ENCODE measurements around the gene RNF150. TPM values are rescaled to one million over a fixed set of nuclear protein-coding genes. Genes with fewer than 3 reads are reported as not detected.
"Not testable (repeated sequence)": the region's sequence is repeated elsewhere in the genome, so short reads cannot be mapped to it uniquely, and the experiment has no call there.

Gene RNF150
- total RNA-seq, 4 donors from 2014 or later, result 13.1 to 24.3 (median 15.7) TPM

DNA sequence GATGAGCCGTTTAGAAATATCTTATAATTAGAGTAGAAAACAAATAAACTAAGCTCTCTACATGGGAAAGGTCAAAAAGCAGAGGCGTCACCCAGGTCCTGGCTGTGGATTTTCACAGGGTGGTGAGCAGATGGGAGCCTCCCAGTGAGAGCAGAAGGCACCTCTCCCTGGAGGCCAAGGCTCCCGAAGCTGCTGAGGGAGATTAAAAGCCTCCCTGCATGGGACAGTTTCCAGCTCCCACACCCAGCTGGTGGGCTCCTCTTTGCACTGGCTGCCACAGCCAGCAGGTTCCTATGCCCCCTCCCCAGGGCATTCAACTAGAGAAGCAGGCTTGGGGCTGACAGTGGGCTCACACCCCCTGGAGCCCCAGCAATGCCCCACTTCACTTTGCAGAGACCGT is 321.8 kb downstream of the RNF150 start:
- TF ChIP-seq POLR2A (IDR thresholded peaks at IDR 0.05) (no peak), EP300 (IDR thresholded peaks at IDR 0.05) (no peak)
- TF ChIP-seq, protein P1, sequence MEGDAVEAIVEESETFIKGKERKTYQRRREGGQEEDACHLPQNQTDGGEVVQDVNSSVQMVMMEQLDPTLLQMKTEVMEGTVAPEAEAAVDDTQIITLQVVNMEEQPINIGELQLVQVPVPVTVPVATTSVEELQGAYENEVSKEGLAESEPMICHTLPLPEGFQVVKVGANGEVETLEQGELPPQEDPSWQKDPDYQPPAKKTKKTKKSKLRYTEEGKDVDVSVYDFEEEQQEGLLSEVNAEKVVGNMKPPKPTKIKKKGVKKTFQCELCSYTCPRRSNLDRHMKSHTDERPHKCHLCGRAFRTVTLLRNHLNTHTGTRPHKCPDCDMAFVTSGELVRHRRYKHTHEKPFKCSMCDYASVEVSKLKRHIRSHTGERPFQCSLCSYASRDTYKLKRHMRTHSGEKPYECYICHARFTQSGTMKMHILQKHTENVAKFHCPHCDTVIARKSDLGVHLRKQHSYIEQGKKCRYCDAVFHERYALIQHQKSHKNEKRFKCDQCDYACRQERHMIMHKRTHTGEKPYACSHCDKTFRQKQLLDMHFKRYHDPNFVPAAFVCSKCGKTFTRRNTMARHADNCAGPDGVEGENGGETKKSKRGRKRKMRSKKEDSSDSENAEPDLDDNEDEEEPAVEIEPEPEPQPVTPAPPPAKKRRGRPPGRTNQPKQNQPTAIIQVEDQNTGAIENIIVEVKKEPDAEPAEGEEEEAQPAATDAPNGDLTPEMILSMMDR (IDR thresholded peaks at IDR 0.05), result no peak
- Histone ChIP-seq H3K9me3 (no peaks in the 10 kb centered on the region), H3K4me3 (no peak overlapping the region), H3K36me3 (no peaks in the 10 kb centered on the region), H3K27ac (no peak overlapping the region), H3K27me3 (no peaks in the 10 kb centered on the region), H3K4me1 (peaks cover 0 to 26% (median 14%) of the 10 kb centered on the region in 4 donors)
- DNase-seq (ENCODE audit: low spot score in 2 of 2), result no peak
- 65 to 68% methylated on average over 4 of the region's 4 CpGs for WGBS, 2 donors

DNA sequence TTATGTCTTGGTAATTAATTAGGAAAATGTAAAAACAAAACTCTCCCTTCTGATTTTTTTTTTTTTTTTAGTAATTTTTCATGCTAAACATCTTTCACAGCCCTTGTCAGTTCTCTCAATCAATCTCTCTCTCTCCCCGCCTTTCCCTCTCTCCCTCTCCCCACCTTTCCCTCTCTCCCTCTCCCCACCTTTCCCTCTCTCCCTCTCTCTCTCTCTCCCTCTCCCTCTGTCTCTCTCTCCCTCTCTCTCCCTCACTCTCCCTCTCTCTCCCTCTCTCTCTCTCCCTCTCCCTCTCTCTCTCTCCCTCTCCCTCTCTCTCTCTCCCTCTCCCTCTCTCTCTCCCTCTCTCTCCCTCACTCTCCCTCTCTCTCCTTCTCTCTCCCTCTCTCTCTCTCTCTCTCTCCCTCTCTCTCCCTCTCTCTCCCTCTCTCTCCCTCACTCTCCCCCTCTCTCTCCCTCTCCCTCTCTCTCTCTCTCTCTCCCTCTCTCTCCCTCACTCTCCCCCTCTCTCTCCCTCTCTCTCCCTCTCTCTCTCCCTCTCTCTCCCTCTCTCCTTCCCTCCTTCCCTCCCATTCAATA is 322.6 kb downstream of the RNF150 start:
- not testable (repeated sequence) for H3K4me3 ChIP-seq; H3K9me3 ChIP-seq; H3K27ac ChIP-seq; DNase-seq (ENCODE audit: low spot score in 2 of 2); H3K27me3 ChIP-seq; H3K36me3 ChIP-seq
- WGBS, 2 donors, result 88 to 96% methylated on average over 1 of the region's 1 CpG
- peaks cover 0 to 27% (median 14%) of the 10 kb centered on the region in 4 donors for H3K4me1 ChIP-seq
- TF ChIP-seq, protein P1 (IDR thresholded peaks at IDR 0.05), result peak in 1 of 5 experiments; percentile 51

Other genes with a start within 250 kb of the RNF150 start
- 10 to 100 TPM; 20.5 to 42.6 (median 28.5) TPM for gene ZNF330, start 87.4 kb upstream of the RNF150 start, total RNA-seq

Data from tibial nerve (tissue), 4 donors.